ENCODE data around the gene LDLRAD4.

LDLRAD4 gene

GRCh38 chr18:13187498-13187897 is 31.1 kb upstream of the LDLRAD4 start:
- Mint-ChIP-seq H3K27me3 (no peaks in the 10 kb centered on the region), H3K36me3 (ENCODE audit: low read depth) (no peaks in the 10 kb centered on the region), H3K27ac (no peak overlapping the region)

GRCh38 chr18:13191031-13191430 is 27.5 kb upstream of the LDLRAD4 start:
- Mint-ChIP-seq H3K27me3 (no peaks in the 10 kb centered on the region), H3K4me1 (ENCODE audit: low read depth) (no peaks in the 10 kb centered on the region), H3K4me3 (no peak overlapping the region), H3K27ac (no peak overlapping the region), H3K9me3 (no peaks in the 10 kb centered on the region), H3K36me3 (ENCODE audit: low read depth) (no peaks in the 10 kb centered on the region)

More at GRCh38 chr18:13187498-13187897, 31.1 kb upstream of the LDLRAD4 start:
- H3K9me3 Mint-ChIP-seq, result no peaks in the 10 kb centered on the region
- no peak overlapping the region for H3K4me3 Mint-ChIP-seq
- H3K4me1 Mint-ChIP-seq (ENCODE audit: low read depth), result no peaks in the 10 kb centered on the region

GRCh38 chr18:13191779-13192178 is 26.8 kb upstream of the LDLRAD4 start:
- no peak overlapping the region for H3K27ac Mint-ChIP-seq
- no peaks in the 10 kb centered on the region for H3K9me3 Mint-ChIP-seq

GRCh38 chr18:13192970-13193369 is 25.6 kb upstream of the LDLRAD4 start:
- Mint-ChIP-seq H3K27me3 (no peaks in the 10 kb centered on the region), H3K4me1 (ENCODE audit: low read depth) (no peaks in the 10 kb centered on the region), H3K4me3 (no peak overlapping the region), H3K36me3 (ENCODE audit: low read depth) (no peaks in the 10 kb centered on the region), H3K27ac (no peak overlapping the region), H3K9me3 (peaks cover under 1% of the 10 kb centered on the region)

More at GRCh38 chr18:13191779-13192178, 26.8 kb upstream of the LDLRAD4 start:
- Mint-ChIP-seq H3K4me3 (no peak overlapping the region), H3K4me1 (ENCODE audit: low read depth) (no peaks in the 10 kb centered on the region), H3K27me3 (no peaks in the 10 kb centered on the region), H3K36me3 (ENCODE audit: low read depth) (no peaks in the 10 kb centered on the region)

GRCh38 chr18:13194239-13194638 is 24.3 kb upstream of the LDLRAD4 start:
- Mint-ChIP-seq H3K27me3 (peaks cover 2% of the 10 kb centered on the region), H3K9me3 (peaks cover 9% of the 10 kb centered on the region), H3K36me3 (ENCODE audit: low read depth) (peaks cover 2% of the 10 kb centered on the region), H3K27ac (no peak overlapping the region), H3K4me3 (no peak overlapping the region), H3K4me1 (ENCODE audit: low read depth) (no peaks in the 10 kb centered on the region)

GRCh38 chr18:13198701-13199100 is 19.9 kb upstream of the LDLRAD4 start:
- H3K27me3 Mint-ChIP-seq, result peaks cover 12% of the 10 kb centered on the region
- no peaks in the 10 kb centered on the region for H3K4me1 Mint-ChIP-seq (ENCODE audit: low read depth)
- H3K36me3 Mint-ChIP-seq (ENCODE audit: low read depth), result peaks cover 4% of the 10 kb centered on the region
- H3K4me3 Mint-ChIP-seq, result no peak overlapping the region
- H3K27ac Mint-ChIP-seq, result no peak overlapping the region
- H3K9me3 Mint-ChIP-seq, result peaks cover 25% of the 10 kb centered on the region

- no peaks in the 10 kb centered on the region for H3K4me1 Mint-ChIP-seq (ENCODE audit: low read depth)
- peaks cover 4% of the 10 kb centered on the region for H3K36me3 Mint-ChIP-seq (ENCODE audit: low read depth)
- H3K27me3 Mint-ChIP-seq, result peaks cover 12% of the 10 kb centered on the region
- H3K9me3 Mint-ChIP-seq, result peaks cover 25% of the 10 kb centered on the region
- H3K27ac Mint-ChIP-seq, result no peak overlapping the region
- H3K4me3 Mint-ChIP-seq, result no peak overlapping the region
Observed at GRCh38 chr18:13199169-13199568, 19.4 kb upstream of the LDLRAD4 start.

GRCh38 chr18:13201292-13201691 is 17.3 kb upstream of the LDLRAD4 start:
- H3K4me1 Mint-ChIP-seq (ENCODE audit: low read depth), result no peaks in the 10 kb centered on the region

GRCh38 chr18:13202571-13202970 is 16.0 kb upstream of the LDLRAD4 start:
- H3K4me3 Mint-ChIP-seq, result no peak overlapping the region
- H3K27ac Mint-ChIP-seq, result no peak overlapping the region
- H3K4me1 Mint-ChIP-seq (ENCODE audit: low read depth), result peaks cover 6% of the 10 kb centered on the region
- H3K27me3 Mint-ChIP-seq, result peaks cover 23% of the 10 kb centered on the region
- peaks cover 25% of the 10 kb centered on the region for H3K9me3 Mint-ChIP-seq
- H3K36me3 Mint-ChIP-seq (ENCODE audit: low read depth), result peaks cover 4% of the 10 kb centered on the region

More at GRCh38 chr18:13201292-13201691, 17.3 kb upstream of the LDLRAD4 start:
- no peak overlapping the region for H3K4me3 Mint-ChIP-seq
- H3K27ac Mint-ChIP-seq, result no peak overlapping the region
- peaks cover 15% of the 10 kb centered on the region for H3K27me3 Mint-ChIP-seq
- H3K36me3 Mint-ChIP-seq (ENCODE audit: low read depth), result peaks cover 4% of the 10 kb centered on the region
- peaks cover 25% of the 10 kb centered on the region for H3K9me3 Mint-ChIP-seq

GRCh38 chr18:13206301-13206700 is 12.3 kb upstream of the LDLRAD4 start:
- Mint-ChIP-seq H3K36me3 (ENCODE audit: low read depth) (no peaks in the 10 kb centered on the region), H3K4me1 (ENCODE audit: low read depth) (peaks cover 6% of the 10 kb centered on the region), H3K27ac (no peak overlapping the region), H3K9me3 (no peaks in the 10 kb centered on the region), H3K27me3 (peaks cover 32% of the 10 kb centered on the region), H3K4me3 (no peak overlapping the region)

- Mint-ChIP-seq H3K4me1 (ENCODE audit: low read depth) (peaks cover 6% of the 10 kb centered on the region), H3K9me3 (no peaks in the 10 kb centered on the region), H3K27ac (no peak overlapping the region), H3K27me3 (peaks cover 32% of the 10 kb centered on the region), H3K36me3 (ENCODE audit: low read depth) (no peaks in the 10 kb centered on the region), H3K4me3 (no peak overlapping the region)
Observed at GRCh38 chr18:13207294-13207693, 11.3 kb upstream of the LDLRAD4 start.

GRCh38 chr18:13211534-13211933 is 7.0 kb upstream of the LDLRAD4 start:
- Mint-ChIP-seq H3K4me3 (no peak overlapping the region), H3K9me3 (no peaks in the 10 kb centered on the region), H3K27me3 (peaks cover 49% of the 10 kb centered on the region), H3K27ac (no peak overlapping the region), H3K36me3 (ENCODE audit: low read depth) (no peaks in the 10 kb centered on the region), H3K4me1 (ENCODE audit: low read depth) (peaks cover 12% of the 10 kb centered on the region)

- no peaks in the 10 kb centered on the region for H3K9me3 Mint-ChIP-seq
- H3K36me3 Mint-ChIP-seq (ENCODE audit: low read depth), result no peaks in the 10 kb centered on the region
- no peak overlapping the region for H3K4me3 Mint-ChIP-seq
- H3K4me1 Mint-ChIP-seq (ENCODE audit: low read depth), result peaks cover 10% of the 10 kb centered on the region
- H3K27ac Mint-ChIP-seq, result no peak overlapping the region
- H3K27me3 Mint-ChIP-seq, result peaks cover 39% of the 10 kb centered on the region
Observed at GRCh38 chr18:13213036-13213795, 5.3 kb upstream of the LDLRAD4 start.

- H3K27ac Mint-ChIP-seq, result no peak overlapping the region
- H3K27me3 Mint-ChIP-seq, result peaks cover 42% of the 10 kb centered on the region
- H3K36me3 Mint-ChIP-seq (ENCODE audit: low read depth), result no peaks in the 10 kb centered on the region
- no peaks in the 10 kb centered on the region for H3K9me3 Mint-ChIP-seq
- peaks cover 20% of the 10 kb centered on the region for H3K4me1 Mint-ChIP-seq (ENCODE audit: low read depth)
- no peak overlapping the region for H3K4me3 Mint-ChIP-seq
Observed at GRCh38 chr18:13214609-13215008, 4.0 kb upstream of the LDLRAD4 start.

GRCh38 chr18:13216092-13216582 is 2.4 kb upstream of the LDLRAD4 start:
- H3K27me3 Mint-ChIP-seq, result peaks cover 51% of the 10 kb centered on the region
- H3K9me3 Mint-ChIP-seq, result no peaks in the 10 kb centered on the region
- no peaks in the 10 kb centered on the region for H3K36me3 Mint-ChIP-seq (ENCODE audit: low read depth)
- peak overlapping the region; percentile 76 for H3K4me3 Mint-ChIP-seq
- peak overlapping the region; percentile 61 for H3K27ac Mint-ChIP-seq
- H3K4me1 Mint-ChIP-seq (ENCODE audit: low read depth), result peaks cover 35% of the 10 kb centered on the region
